Measurements from ENCODE around the gene OXA1L. TPM values are rescaled to one million over a fixed set of nuclear protein-coding genes. Genes with fewer than 3 reads are reported as not detected.

Gene OXA1L
- total RNA-seq, 1 experiment from 2014 or later = 146 TPM

DNA sequence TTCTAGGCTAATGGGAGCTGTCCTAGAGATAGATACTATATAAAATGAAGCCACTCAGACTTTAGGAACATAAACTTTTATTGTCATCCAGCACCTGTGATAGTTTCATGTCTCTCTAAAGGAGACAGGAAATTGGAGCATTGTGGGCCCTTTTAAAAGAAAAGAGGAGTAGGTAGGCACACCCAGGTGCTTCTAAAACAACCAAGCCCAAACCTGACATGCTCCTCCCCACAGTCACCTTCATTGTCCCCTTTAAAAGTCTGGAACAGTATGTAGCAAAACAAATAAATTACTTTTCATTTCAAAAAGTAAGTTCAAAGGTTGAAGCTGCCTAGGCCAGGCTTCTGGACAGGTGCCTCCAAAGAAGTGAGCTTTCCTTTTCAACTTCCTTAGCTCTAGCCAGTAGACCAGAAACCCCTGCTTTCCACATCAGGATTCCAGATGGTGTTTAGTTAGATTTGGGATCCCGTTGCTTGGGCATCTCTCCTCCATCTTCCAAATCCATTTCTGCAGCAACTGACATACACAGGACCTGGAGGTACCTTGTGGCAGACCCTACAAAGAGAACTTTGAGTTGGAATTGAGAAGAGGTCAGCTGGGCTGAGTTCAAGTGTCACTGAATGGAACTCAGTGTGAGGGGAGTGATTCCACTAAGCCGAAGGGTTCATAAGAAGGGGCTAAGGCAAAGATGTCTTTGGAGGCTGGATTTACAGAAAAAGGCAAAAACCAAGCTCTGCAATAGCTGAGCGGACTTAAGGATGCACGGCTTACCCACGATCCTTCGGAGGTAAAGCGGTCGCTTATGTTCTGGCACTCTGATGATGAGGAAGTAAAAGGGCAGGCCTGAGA, 6.9 kb downstream of the OXA1L start:
- intact Hi-C loops (cut with micrococcal nuclease) = loop anchor here (10.0 kb wide), 1 partner anchor 1429 kb away; no protein-coding TSS in a partner anchor
- ATAC-seq (no peak), DNase-seq (no peak)
- no peaks in the 10 kb centered on the region for H3K9me2 ChIP-seq (replicated peaks; ENCODE audit: low read length)
- H3K79me2 ChIP-seq (ENCODE audit: low read length) = peaks cover 13% of the 10 kb centered on the region
- ChIA-PET CTCF (no interaction called here), POLR2A (ENCODE audit: unreplicated experiment) (no interaction called here)
- no peaks in the 10 kb centered on the region for H3F3A ChIP-seq (ENCODE audit: low read length, unreplicated experiment)
- no peak overlapping the region for H3K9ac ChIP-seq (ENCODE audit: low read length)
- no peak overlapping the region for H3K27ac ChIP-seq (ENCODE audit: low read length)
- no peaks in the 10 kb centered on the region for H3K9me3 ChIP-seq (ENCODE audit: low read length)
- H4K20me1 ChIP-seq (ENCODE audit: low read length) = no peaks in the 10 kb centered on the region
- H3K27me3 ChIP-seq (ENCODE audit: low read length) = no peaks in the 10 kb centered on the region
- TF ChIP-seq EZH2phosphoT487 (IDR thresholded peaks at IDR 0.05; ENCODE audit: borderline replicate concordance, low read length) = no peak
- TF ChIP-seq, protein P1, sequence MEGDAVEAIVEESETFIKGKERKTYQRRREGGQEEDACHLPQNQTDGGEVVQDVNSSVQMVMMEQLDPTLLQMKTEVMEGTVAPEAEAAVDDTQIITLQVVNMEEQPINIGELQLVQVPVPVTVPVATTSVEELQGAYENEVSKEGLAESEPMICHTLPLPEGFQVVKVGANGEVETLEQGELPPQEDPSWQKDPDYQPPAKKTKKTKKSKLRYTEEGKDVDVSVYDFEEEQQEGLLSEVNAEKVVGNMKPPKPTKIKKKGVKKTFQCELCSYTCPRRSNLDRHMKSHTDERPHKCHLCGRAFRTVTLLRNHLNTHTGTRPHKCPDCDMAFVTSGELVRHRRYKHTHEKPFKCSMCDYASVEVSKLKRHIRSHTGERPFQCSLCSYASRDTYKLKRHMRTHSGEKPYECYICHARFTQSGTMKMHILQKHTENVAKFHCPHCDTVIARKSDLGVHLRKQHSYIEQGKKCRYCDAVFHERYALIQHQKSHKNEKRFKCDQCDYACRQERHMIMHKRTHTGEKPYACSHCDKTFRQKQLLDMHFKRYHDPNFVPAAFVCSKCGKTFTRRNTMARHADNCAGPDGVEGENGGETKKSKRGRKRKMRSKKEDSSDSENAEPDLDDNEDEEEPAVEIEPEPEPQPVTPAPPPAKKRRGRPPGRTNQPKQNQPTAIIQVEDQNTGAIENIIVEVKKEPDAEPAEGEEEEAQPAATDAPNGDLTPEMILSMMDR (conservative IDR thresholded peaks at IDR 0.05; ENCODE audit: low read depth, low read length) = no peak
- TF ChIP-seq EZH2 (IDR thresholded peaks at IDR 0.05; ENCODE audit: low read length, unreplicated experiment) = no peak
- no peak overlapping the region for H2AFZ ChIP-seq (ENCODE audit: low read length)
- H3K4me2 ChIP-seq (ENCODE audit: low read length) = no peak overlapping the region
- no TSS peak for BruUV-seq (replicated peaks)
- peaks cover 2% of the 10 kb centered on the region; the same call in 1 of the 2 replicates for H3K4me1 ChIP-seq (ENCODE audit: insufficient read depth, low read length)
- H3K36me3 ChIP-seq (ENCODE audit: low read depth, low read length) = peaks cover 33% of the 10 kb centered on the region
- H3K4me3 ChIP-seq (ENCODE audit: low read length) = no peak overlapping the region

DNA sequence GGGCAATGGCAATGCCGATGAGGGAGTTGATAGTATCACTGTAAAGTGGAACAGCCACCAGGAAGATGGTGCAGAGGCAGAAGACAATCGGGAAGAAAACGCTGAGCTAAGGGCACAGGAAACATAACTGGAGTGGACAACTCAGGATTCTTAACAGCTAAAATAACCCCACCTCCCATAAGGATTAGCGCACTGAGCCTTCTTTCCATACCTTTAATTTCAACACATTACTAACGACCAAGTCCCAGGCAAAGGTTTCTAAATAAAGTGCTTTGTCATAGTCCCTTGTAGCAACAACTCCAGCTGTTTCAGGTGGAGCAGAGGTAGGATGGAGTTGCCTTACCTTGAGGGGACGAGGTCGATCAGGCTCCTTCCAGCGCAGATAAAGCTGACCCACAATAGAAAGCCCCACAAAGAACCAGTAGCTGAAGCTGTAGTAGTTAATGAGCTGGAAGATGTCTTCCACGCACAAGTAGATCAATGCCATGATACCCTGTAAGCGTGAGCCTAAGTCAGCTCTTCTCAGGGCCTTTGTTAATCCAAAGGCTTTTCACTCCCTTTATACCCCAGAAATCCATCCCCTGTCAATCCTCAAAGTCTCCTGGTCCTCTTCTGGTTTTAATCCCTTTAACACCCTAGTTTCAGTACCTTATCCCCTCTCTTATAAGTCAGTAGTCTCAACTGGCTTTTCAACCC, 7.7 kb downstream of the OXA1L start:
- Histone ChIP-seq H2AFZ (ENCODE audit: low read length) (no peak overlapping the region), H3K27ac (ENCODE audit: low read length) (no peak overlapping the region), H3F3A (ENCODE audit: low read length, unreplicated experiment) (no peaks in the 10 kb centered on the region), H3K27me3 (ENCODE audit: low read length) (no peaks in the 10 kb centered on the region), H3K4me2 (ENCODE audit: low read length) (no peak overlapping the region), H3K36me3 (ENCODE audit: low read depth, low read length) (peaks cover 31% of the 10 kb centered on the region), H3K4me1 (ENCODE audit: insufficient read depth, low read length) (no peaks in the 10 kb centered on the region), H3K9ac (ENCODE audit: low read length) (no peak overlapping the region), H3K4me3 (ENCODE audit: low read length) (no peak overlapping the region), H4K20me1 (ENCODE audit: low read length) (no peaks in the 10 kb centered on the region), H3K9me2 (replicated peaks; ENCODE audit: low read length) (no peaks in the 10 kb centered on the region), H3K9me3 (ENCODE audit: low read length) (no peaks in the 10 kb centered on the region), H3K79me2 (ENCODE audit: low read length) (peaks cover 6% of the 10 kb centered on the region)
- POLR2A ChIA-PET (ENCODE audit: unreplicated experiment) = no interaction called here
- intact Hi-C loops (cut with micrococcal nuclease) = loop anchor here (10.0 kb wide), 1 partner anchor 1429 kb away; no protein-coding TSS in a partner anchor
- ATAC-seq = no peak
- TF ChIP-seq EZH2phosphoT487 (IDR thresholded peaks at IDR 0.05; ENCODE audit: borderline replicate concordance, low read length) (no peak), EZH2 (IDR thresholded peaks at IDR 0.05; ENCODE audit: low read length, unreplicated experiment) (no peak)
- TF ChIP-seq, protein P1 (conservative IDR thresholded peaks at IDR 0.05; ENCODE audit: low read depth, low read length) = no peak
- DNase-seq = no peak
- CTCF ChIA-PET = no interaction called here
- BruUV-seq (replicated peaks) = no TSS peak

Data from PC-3 (cell line).